HUES48 (cell line): ENCODE measurements around the gene MARCKS.

ENCODE experiments used
- H3K27ac ChIP-seq: one replicate; pipeline ENCODE4 v1.7.0; 2013; ENCODE audit warnings: low read depth, low read length, inconsistent platforms
- H3K27me3 ChIP-seq: 2 replicates; pipeline ENCODE4 v1.6.1; 2013; ENCODE audit warnings: mild to moderate bottlenecking, low read length; ENCODE audit not compliant: control insufficient read depth, insufficient read depth
- H3K36me3 ChIP-seq: 2 replicates; pipeline ENCODE4 v1.6.1; 2013; ENCODE audit warnings: low read length; ENCODE audit not compliant: control insufficient read depth, insufficient read depth
- H3K4me1 ChIP-seq: 2 replicates; pipeline ENCODE4 v1.6.1; 2013; ENCODE audit warnings: mild to moderate bottlenecking, low read length; ENCODE audit not compliant: control insufficient read depth, insufficient read depth
- H3K4me3 ChIP-seq: 2 replicates; pipeline ENCODE4 v1.5.1; 2013; ENCODE audit warnings: mild to moderate bottlenecking, low read depth, low read length
- H3K9ac ChIP-seq: 2 replicates; pipeline ENCODE4 v1.6.1; 2013; ENCODE audit warnings: mild to moderate bottlenecking, low read depth, low read length, moderate library complexity
- H3K9me3 ChIP-seq: 2 replicates; pipeline ENCODE4 v1.6.1; 2013; ENCODE audit warnings: low read length; ENCODE audit not compliant: control insufficient read depth, insufficient read depth

Gene MARCKS

GRCh38 chr6:113828984-113829695 lies 28.0 kb upstream of the MARCKS start:
- H3K27ac ChIP-seq, result no peak overlapping the region
- H3K36me3 ChIP-seq, result no peaks in the 10 kb centered on the region
- 0 out of 2 replicates have a peak, but pooled peaks cover 3% of the 10 kb centered on the region for H3K4me1 ChIP-seq
- no peaks in the 10 kb centered on the region for H3K9me3 ChIP-seq
- H3K4me3 ChIP-seq, result no peak overlapping the region
- no peaks in the 10 kb centered on the region for H3K27me3 ChIP-seq
- H3K9ac ChIP-seq, result no peak overlapping the region

GRCh38 chr6:113829696-113830045 lies 27.5 kb upstream of the MARCKS start:
- H3K27me3 ChIP-seq, result no peaks in the 10 kb centered on the region

GRCh38 chr6:113830140-113830539 lies 27.0 kb upstream of the MARCKS start:
- Histone ChIP-seq H3K9me3 (no peaks in the 10 kb centered on the region), H3K4me1 (0 out of 2 replicates have a peak, but pooled peaks cover 3% of the 10 kb centered on the region), H3K4me3 (no peak overlapping the region), H3K27ac (no peak overlapping the region), H3K36me3 (no peaks in the 10 kb centered on the region), H3K9ac (no peak overlapping the region), H3K27me3 (no peaks in the 10 kb centered on the region)

More at GRCh38 chr6:113829696-113830045, 27.5 kb upstream of the MARCKS start:
- no peak overlapping the region for H3K9ac ChIP-seq
- 0 out of 2 replicates have a peak, but pooled peaks cover 3% of the 10 kb centered on the region for H3K4me1 ChIP-seq
- H3K9me3 ChIP-seq, result no peaks in the 10 kb centered on the region
- no peak overlapping the region for H3K27ac ChIP-seq
- no peak overlapping the region for H3K4me3 ChIP-seq
- H3K36me3 ChIP-seq, result no peaks in the 10 kb centered on the region

- no peak overlapping the region for H3K9ac ChIP-seq
- 0 out of 2 replicates have a peak, but pooled peaks cover 3% of the 10 kb centered on the region for H3K4me1 ChIP-seq
- H3K36me3 ChIP-seq, result no peaks in the 10 kb centered on the region
- H3K9me3 ChIP-seq, result no peaks in the 10 kb centered on the region
- no peaks in the 10 kb centered on the region for H3K27me3 ChIP-seq
- H3K27ac ChIP-seq, result no peak overlapping the region
- H3K4me3 ChIP-seq, result no peak overlapping the region
These were observed 23.6 kb upstream of the MARCKS start for GRCh38 chr6:113833537-113833936.

GRCh38 chr6:113837170-113837569 lies 20.0 kb upstream of the MARCKS start:
- Histone ChIP-seq H3K4me1 (no peaks in the 10 kb centered on the region), H3K4me3 (no peak overlapping the region), H3K9me3 (no peaks in the 10 kb centered on the region), H3K36me3 (no peaks in the 10 kb centered on the region), H3K9ac (no peak overlapping the region), H3K27ac (no peak overlapping the region), H3K27me3 (no peaks in the 10 kb centered on the region)

GRCh38 chr6:113842165-113842564 lies 15.0 kb upstream of the MARCKS start:
- no peak overlapping the region for H3K27ac ChIP-seq
- no peaks in the 10 kb centered on the region for H3K9me3 ChIP-seq
- H3K27me3 ChIP-seq, result no peaks in the 10 kb centered on the region
- H3K4me3 ChIP-seq, result no peak overlapping the region
- no peaks in the 10 kb centered on the region for H3K36me3 ChIP-seq
- no peak overlapping the region for H3K9ac ChIP-seq
- H3K4me1 ChIP-seq, result no peaks in the 10 kb centered on the region

GRCh38 chr6:113843500-113844073 lies 13.6 kb upstream of the MARCKS start:
- Histone ChIP-seq H3K27me3 (no peaks in the 10 kb centered on the region), H3K9me3 (no peaks in the 10 kb centered on the region), H3K9ac (no peak overlapping the region), H3K36me3 (no peaks in the 10 kb centered on the region), H3K27ac (no peak overlapping the region), H3K4me3 (no peak overlapping the region), H3K4me1 (no peaks in the 10 kb centered on the region)

GRCh38 chr6:113846577-113846976 lies 10.6 kb upstream of the MARCKS start:
- H3K9me3 ChIP-seq, result no peaks in the 10 kb centered on the region
- peaks cover 4% of the 10 kb centered on the region; the same call in 1 of the 2 replicates for H3K27me3 ChIP-seq
- no peaks in the 10 kb centered on the region for H3K36me3 ChIP-seq
- H3K27ac ChIP-seq, result no peak overlapping the region
- no peak overlapping the region for H3K4me3 ChIP-seq
- no peaks in the 10 kb centered on the region for H3K4me1 ChIP-seq
- H3K9ac ChIP-seq, result no peak overlapping the region

GRCh38 chr6:113847447-113847846 lies 9.7 kb upstream of the MARCKS start:
- Histone ChIP-seq H3K9me3 (no peaks in the 10 kb centered on the region), H3K27ac (no peak overlapping the region), H3K4me1 (no peaks in the 10 kb centered on the region), H3K36me3 (no peaks in the 10 kb centered on the region), H3K9ac (no peak overlapping the region), H3K4me3 (no peak overlapping the region), H3K27me3 (peaks cover 13% of the 10 kb centered on the region)

- H3K27ac ChIP-seq, result no peak overlapping the region
- H3K4me3 ChIP-seq, result no peak overlapping the region
- H3K9me3 ChIP-seq, result no peaks in the 10 kb centered on the region
- no peaks in the 10 kb centered on the region for H3K36me3 ChIP-seq
- peaks cover 21% of the 10 kb centered on the region for H3K27me3 ChIP-seq
- no peak overlapping the region for H3K9ac ChIP-seq
- H3K4me1 ChIP-seq, result no peaks in the 10 kb centered on the region
These were observed 8.9 kb upstream of the MARCKS start for GRCh38 chr6:113848280-113848679.

GRCh38 chr6:113848811-113849210 lies 8.3 kb upstream of the MARCKS start:
- no peak overlapping the region for H3K9ac ChIP-seq
- H3K36me3 ChIP-seq, result no peaks in the 10 kb centered on the region
- H3K27ac ChIP-seq, result no peak overlapping the region
- H3K4me1 ChIP-seq, result no peaks in the 10 kb centered on the region
- H3K9me3 ChIP-seq, result no peaks in the 10 kb centered on the region
- no peak overlapping the region for H3K4me3 ChIP-seq
- H3K27me3 ChIP-seq, result peaks cover 26% of the 10 kb centered on the region
